Loucy (cell line): ENCODE results near the gene TM4SF1.

ENCODE experiments used
- H2AFZ ChIP-seq: fragments of 200-600 bp; sonication (generic); 2 replicates; pipeline ENCODE4 v1.6.0; 2016; ENCODE audit warnings: antibody characterized with exemption, mild to moderate bottlenecking, low read length, moderate library complexity
- H3F3A ChIP-seq: fragments of 200-600 bp; 2 replicates; pipeline ENCODE4 v1.6.0; 2016; ENCODE audit warnings: antibody characterized with exemption, low read depth, mild to moderate bottlenecking
- H3K27me3 ChIP-seq: fragments of 200-600 bp; sonication (generic); 2 replicates; pipeline ENCODE4 v1.6.1; 2014; ENCODE audit warnings: low read length, mild to moderate bottlenecking; ENCODE audit not compliant: insufficient read depth, poor library complexity, severe bottlenecking
- H3K36me3 ChIP-seq: fragments of 200-600 bp; sonication (generic); 2 replicates; pipeline ENCODE4 v1.6.1; 2016; ENCODE audit warnings: low read length; ENCODE audit not compliant: insufficient read depth
- H3K4me1 ChIP-seq: fragments of 200-600 bp; sonication (generic); 2 replicates; pipeline ENCODE4 v1.5.1; 2014; ENCODE audit warnings: low read length, mild to moderate bottlenecking; ENCODE audit not compliant: insufficient read depth, poor library complexity, severe bottlenecking
- H3K4me2 ChIP-seq: fragments of 200-600 bp; sonication (generic); 2 replicates; pipeline ENCODE4 v1.6.0; 2014; ENCODE audit warnings: antibody characterized with exemption, low read length, low read depth, mild to moderate bottlenecking; ENCODE audit not compliant: poor library complexity, severe bottlenecking
- H3K4me3 ChIP-seq: fragments of 200-600 bp; sonication (generic); 2 replicates; pipeline ENCODE4 v1.5.1; 2014; ENCODE audit warnings: low read length, mild to moderate bottlenecking, mixed read lengths; ENCODE audit not compliant: poor library complexity, severe bottlenecking
- H3K79me2 ChIP-seq: fragments of 200-600 bp; sonication (generic); 2 replicates; pipeline ENCODE4 v1.6.1; 2014; ENCODE audit warnings: low read length; ENCODE audit not compliant: insufficient read depth
- H3K9ac ChIP-seq: fragments of 200-600 bp; sonication (generic); 2 replicates; pipeline ENCODE4 v1.6.0; 2014; ENCODE audit warnings: mild to moderate bottlenecking, low read depth, low read length, moderate library complexity; ENCODE audit not compliant: poor library complexity, severe bottlenecking
- H3K9me2 ChIP-seq: fragments of 200-600 bp; sonication (generic); replicated peaks from 2 replicates; pipeline ENCODE4 v1.6.1; 2016; ENCODE audit warnings: low read depth, low read length, mixed read lengths
- H3K9me3 ChIP-seq: fragments of 200-600 bp; sonication (generic); 2 replicates; pipeline ENCODE4 v1.6.1; 2014; ENCODE audit warnings: mild to moderate bottlenecking, antibody characterized with exemption, low read length, low read depth; ENCODE audit not compliant: insufficient read depth
- H4K20me1 ChIP-seq: fragments of 200-600 bp; sonication (generic); 2 replicates; pipeline ENCODE4 v1.6.0; 2014; ENCODE audit warnings: antibody characterized with exemption, low read length, mild to moderate bottlenecking; ENCODE audit not compliant: insufficient read depth, poor library complexity, severe bottlenecking
- CTCF ChIP-seq: fragments of 200-600 bp; sonication (generic); conservative IDR thresholded peaks from 2 replicates; pipeline ENCODE4 v1.5.1; 2014; ENCODE audit warnings: mild to moderate bottlenecking, antibody characterized with exemption, low read length
- EZH2phosphoT487 ChIP-seq: fragments of 200-600 bp; IDR thresholded peaks from 2 replicates; pipeline ENCODE4 v1.6.1; 2018; ENCODE audit warnings: antibody characterized with exemption, mild to moderate bottlenecking, moderate library complexity, borderline replicate concordance

Gene TM4SF1

DNA sequence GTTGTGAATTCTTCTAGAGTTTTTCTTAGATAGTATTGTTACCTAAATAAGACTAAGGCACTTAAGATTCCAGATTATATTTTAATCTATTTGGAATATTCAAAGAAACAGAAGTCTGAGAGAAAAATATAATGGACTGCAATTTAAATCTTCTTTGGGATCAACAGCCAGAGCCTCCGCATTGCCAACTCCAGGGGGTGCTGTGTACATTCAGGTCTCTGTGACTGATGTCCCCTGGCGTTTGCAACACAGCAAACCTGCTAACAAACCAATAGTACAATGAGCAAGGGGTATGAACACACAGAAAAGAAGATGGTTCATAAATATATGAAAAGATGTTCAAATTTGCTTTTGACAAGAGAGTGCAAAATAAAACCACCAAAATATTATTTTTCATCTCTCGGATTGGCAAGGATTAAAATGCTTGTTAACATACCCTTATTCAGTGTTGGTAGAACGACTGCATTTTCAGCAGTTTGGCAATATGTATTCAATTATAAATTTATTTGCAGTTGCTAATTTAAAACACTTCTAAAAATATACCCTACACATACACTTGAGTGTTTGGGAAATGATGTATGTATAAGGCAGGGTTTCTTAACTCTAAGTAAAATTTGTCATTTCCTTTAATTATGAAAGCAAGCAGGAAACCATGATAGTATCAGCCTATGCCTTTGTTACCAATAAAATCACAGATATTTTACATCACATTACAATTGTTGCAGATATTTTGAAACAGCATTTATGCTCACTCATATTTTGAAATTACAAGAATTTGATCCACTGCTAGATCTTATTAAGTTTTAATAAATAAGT, 16.1 kb upstream of the TM4SF1 start:
- Histone ChIP-seq H3K4me3 (no peak overlapping the region), H2AFZ (no peak overlapping the region), H3F3A (no peaks in the 10 kb centered on the region), H3K4me1 (peaks cover 5% of the 10 kb centered on the region), H3K9me2 (no peaks in the 10 kb centered on the region), H4K20me1 (no peaks in the 10 kb centered on the region), H3K9ac (no peak overlapping the region), H3K4me2 (peak overlapping the region; percentile 55), H3K9me3 (no peaks in the 10 kb centered on the region), H3K27me3 (no peaks in the 10 kb centered on the region), H3K79me2 (no peaks in the 10 kb centered on the region), H3K36me3 (no peaks in the 10 kb centered on the region)
- TF ChIP-seq EZH2phosphoT487 (no peak), CTCF (peak; percentile 99)

GRCh38 chr3:149391960-149392359, 14.5 kb upstream of the TM4SF1 start:
- no peak overlapping the region for H3K9ac ChIP-seq
- H3K9me2 ChIP-seq, result no peaks in the 10 kb centered on the region
- H3K4me3 ChIP-seq, result no peak overlapping the region
- no peaks in the 10 kb centered on the region for H3K9me3 ChIP-seq
- TF ChIP-seq CTCF, result no peak
- no peak for TF ChIP-seq EZH2phosphoT487
- no peaks in the 10 kb centered on the region for H4K20me1 ChIP-seq
- no peaks in the 10 kb centered on the region for H3K36me3 ChIP-seq
- peaks cover 5% of the 10 kb centered on the region for H3K4me1 ChIP-seq
- no peak overlapping the region for H3K4me2 ChIP-seq
- H3K27me3 ChIP-seq, result no peaks in the 10 kb centered on the region
- no peak overlapping the region for H2AFZ ChIP-seq
- no peaks in the 10 kb centered on the region for H3K79me2 ChIP-seq
- no peaks in the 10 kb centered on the region for H3F3A ChIP-seq

DNA sequence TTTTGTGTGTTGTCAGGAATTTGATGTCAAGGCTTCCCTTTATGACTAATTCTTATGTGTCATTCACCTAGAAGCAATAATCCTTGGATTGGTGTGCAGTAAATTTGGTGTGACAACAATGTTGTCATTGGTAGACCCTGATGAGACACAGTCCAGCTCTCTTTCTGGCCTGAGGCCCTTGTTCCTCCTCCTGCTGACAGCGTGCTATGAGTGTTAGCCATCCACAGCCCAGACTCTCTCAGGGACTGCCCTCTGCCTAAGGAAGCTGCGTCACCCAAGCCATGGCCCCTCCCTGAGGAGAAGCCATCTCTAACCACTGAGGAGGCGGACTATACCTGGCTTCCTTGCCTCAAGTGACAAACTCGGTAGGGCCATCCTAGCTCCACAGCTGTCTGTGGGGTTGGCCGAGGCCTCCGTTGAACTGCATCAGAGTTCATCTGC, 13.3 kb upstream of the TM4SF1 start:
- TF ChIP-seq CTCF (no peak), EZH2phosphoT487 (no peak)
- no peaks in the 10 kb centered on the region for H3K36me3 ChIP-seq
- H3K79me2 ChIP-seq, result no peaks in the 10 kb centered on the region
- H4K20me1 ChIP-seq, result no peaks in the 10 kb centered on the region
- H3K4me1 ChIP-seq, result peaks cover 5% of the 10 kb centered on the region
- no peaks in the 10 kb centered on the region for H3K27me3 ChIP-seq
- H3K4me2 ChIP-seq, result no peak overlapping the region
- no peaks in the 10 kb centered on the region for H3K9me2 ChIP-seq
- no peak overlapping the region for H2AFZ ChIP-seq
- no peaks in the 10 kb centered on the region for H3F3A ChIP-seq
- H3K9ac ChIP-seq, result no peak overlapping the region
- H3K9me3 ChIP-seq, result no peaks in the 10 kb centered on the region
- no peak overlapping the region for H3K4me3 ChIP-seq
